BLaER1 treated with 17β-estradiol and CSF1 and Interleukin-3, amounts not matched to agents 10 nM and 100 nM (cell line): ENCODE results near the gene ZNF32.

Experiments used
- H3K27ac ChIP-seq, 11 experiments: shearing (Covaris generic); formaldehyde crosslinking; 2 replicates each; pipeline ENCODE4 v1.8.1; 2022
- H3K27me3 ChIP-seq, 11 experiments: shearing (Covaris generic); formaldehyde crosslinking; 2 replicates each; pipeline ENCODE4 v1.8.1; 2022
- H3K36me3 ChIP-seq, 11 experiments: shearing (Covaris generic); formaldehyde crosslinking; 2 replicates each; pipeline ENCODE4 v1.8.1; 2022
- H3K4me1 ChIP-seq, 10 experiments: shearing (Covaris generic); formaldehyde crosslinking; 2 replicates each; pipeline ENCODE4 v1.8.1; 2022
- H3K4me2 ChIP-seq, 11 experiments: shearing (Covaris generic); formaldehyde crosslinking; 2 replicates each; pipeline ENCODE4 v1.8.1; 2022
- H3K4me3 ChIP-seq, 10 experiments: shearing (Covaris generic); formaldehyde crosslinking; 2 replicates each; pipeline ENCODE4 v1.8.1; 2022
- H3K9ac ChIP-seq, 11 experiments: shearing (Covaris generic); formaldehyde crosslinking; 2 replicates each; pipeline ENCODE4 v1.8.1; 2022
- H3K9me3 ChIP-seq, 11 experiments: shearing (Covaris generic); formaldehyde crosslinking; replicated peaks in 1 of 11; 2 replicates each; pipeline ENCODE4 v1.8.1; 2022
- H4K20me1 ChIP-seq, 11 experiments: shearing (Covaris generic); formaldehyde crosslinking; 2 replicates each; pipeline ENCODE4 v1.8.1; 2022
- Cebpa-rat ChIP-seq, 11 experiments: shearing (Covaris generic); IDR thresholded peaks; 2 replicates each; pipeline ENCODE4 v1.8.1; 2022

The ZNF32 gene, protein sequence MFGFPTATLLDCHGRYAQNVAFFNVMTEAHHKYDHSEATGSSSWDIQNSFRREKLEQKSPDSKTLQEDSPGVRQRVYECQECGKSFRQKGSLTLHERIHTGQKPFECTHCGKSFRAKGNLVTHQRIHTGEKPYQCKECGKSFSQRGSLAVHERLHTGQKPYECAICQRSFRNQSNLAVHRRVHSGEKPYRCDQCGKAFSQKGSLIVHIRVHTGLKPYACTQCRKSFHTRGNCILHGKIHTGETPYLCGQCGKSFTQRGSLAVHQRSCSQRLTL

DNA sequence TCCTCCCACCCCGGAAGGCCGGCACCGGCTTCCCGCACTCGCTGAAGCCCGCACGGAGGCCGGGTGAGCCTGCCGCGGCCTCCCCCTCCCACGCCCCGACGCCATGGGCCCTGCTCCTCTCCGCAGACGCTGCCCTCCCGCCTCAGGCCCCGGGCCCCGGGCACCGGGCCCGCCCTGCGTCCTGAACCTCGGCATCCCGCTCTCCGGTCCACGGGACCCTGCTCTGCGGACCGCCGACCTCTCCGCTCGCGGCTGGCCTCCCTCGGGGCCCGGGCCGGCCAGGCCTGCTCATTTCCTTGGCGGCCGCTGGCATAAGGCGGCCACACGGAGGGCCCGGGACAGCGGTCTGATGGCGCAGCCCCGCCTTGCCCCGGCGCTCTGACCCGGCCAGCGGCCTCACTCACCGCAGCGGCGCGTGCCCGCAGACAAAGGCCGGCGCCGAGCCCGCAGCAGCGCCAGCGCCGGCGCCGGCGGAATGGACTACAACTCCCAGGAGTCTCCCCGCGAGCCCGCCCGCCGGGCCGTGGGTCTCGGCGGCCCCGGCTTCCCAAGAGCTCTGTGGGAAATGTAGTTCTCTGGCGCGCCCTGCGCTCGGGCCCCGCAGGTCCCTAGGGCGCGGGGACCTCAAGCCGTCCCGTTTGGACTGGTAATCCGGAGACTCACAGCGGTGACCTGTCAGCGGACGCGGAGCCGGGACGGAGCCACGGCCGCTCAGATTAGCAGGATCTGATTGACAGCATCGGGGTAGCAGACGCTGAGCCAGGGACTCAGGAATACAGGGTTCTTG is at the start of gene ZNF32:
Gene ZNF32, minus strand, starts transcription at position 484 of the 787 bp plus-strand sequence. CDS start 2,748 bp downstream, outside the sequence.
- Histone ChIP-seq H3K27me3 (peaks cover 0 to 6% (median 0%) of the 10 kb centered on the region in 11 experiments; a peak in 4 of 22 replicates), H3K27ac (peak within 1 kb of the TSS; percentile 91 to 99 (median 97)), H4K20me1 (no peaks in the 10 kb centered on the region), H3K9me3 (peaks cover 41 to 47% (median 44%) of the 10 kb centered on the region in 11 experiments), H3K9ac (peak within 1 kb of the TSS; percentile 94 to 99 (median 98)), H3K4me3 (peak within 1 kb of the TSS; percentile 73 to 90 (median 81)), H3K4me1 (peaks cover 5 to 20% (median 13%) of the 10 kb centered on the region in 10 experiments; a peak in 17 of 20 replicates), H3K4me2 (peak within 1 kb of the TSS; percentile 68 to 92 (median 83)), H3K36me3 (peaks cover 32 to 42% (median 41%) of the 10 kb centered on the region in 11 experiments)
- TF ChIP-seq Cebpa-rat (IDR thresholded peaks at IDR 0.05): no peak

DNA sequence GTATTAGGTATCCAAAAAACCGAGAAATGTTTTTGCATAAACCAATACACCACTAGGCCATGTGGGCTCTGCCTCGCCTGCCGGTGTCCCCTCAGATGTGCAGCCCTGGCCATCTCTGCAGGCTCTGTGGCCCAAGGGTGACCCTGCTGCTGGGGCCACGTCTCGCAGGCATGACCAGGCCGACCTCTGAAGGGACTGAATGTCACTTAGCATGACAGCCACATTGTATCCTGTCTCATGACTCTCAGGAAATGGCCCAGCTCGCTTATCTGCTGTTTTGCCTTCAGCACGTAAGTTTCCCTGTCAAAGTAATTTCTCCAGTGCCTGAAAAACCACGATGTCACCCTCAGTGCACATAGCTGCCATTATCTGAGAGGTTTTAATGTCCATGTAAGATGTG is 49.5 kb upstream of the ZNF32 start:
- peaks cover 6 to 50% (median 29%) of the 10 kb centered on the region in 10 experiments; a peak in 18 of 20 replicates for H3K4me1 ChIP-seq
- TF ChIP-seq Cebpa-rat (IDR thresholded peaks at IDR 0.05): no peak
- H3K27ac ChIP-seq: no peak overlapping the region
- peaks cover 0 to 4% (median 0%) of the 10 kb centered on the region in 11 experiments; a peak in 1 of 22 replicates for H3K27me3 ChIP-seq
- H3K9ac ChIP-seq: no peak overlapping the region
- no peak overlapping the region for H3K4me3 ChIP-seq
- no peaks in the 10 kb centered on the region for H3K36me3 ChIP-seq
- H3K9me3 ChIP-seq: no peaks in the 10 kb centered on the region
- H3K4me2 ChIP-seq: peak overlapping the region in 10 of 11 experiments; percentile 20 to 67 (median 36); a peak in 17 of 22 replicates
- H4K20me1 ChIP-seq: no peaks in the 10 kb centered on the region

DNA sequence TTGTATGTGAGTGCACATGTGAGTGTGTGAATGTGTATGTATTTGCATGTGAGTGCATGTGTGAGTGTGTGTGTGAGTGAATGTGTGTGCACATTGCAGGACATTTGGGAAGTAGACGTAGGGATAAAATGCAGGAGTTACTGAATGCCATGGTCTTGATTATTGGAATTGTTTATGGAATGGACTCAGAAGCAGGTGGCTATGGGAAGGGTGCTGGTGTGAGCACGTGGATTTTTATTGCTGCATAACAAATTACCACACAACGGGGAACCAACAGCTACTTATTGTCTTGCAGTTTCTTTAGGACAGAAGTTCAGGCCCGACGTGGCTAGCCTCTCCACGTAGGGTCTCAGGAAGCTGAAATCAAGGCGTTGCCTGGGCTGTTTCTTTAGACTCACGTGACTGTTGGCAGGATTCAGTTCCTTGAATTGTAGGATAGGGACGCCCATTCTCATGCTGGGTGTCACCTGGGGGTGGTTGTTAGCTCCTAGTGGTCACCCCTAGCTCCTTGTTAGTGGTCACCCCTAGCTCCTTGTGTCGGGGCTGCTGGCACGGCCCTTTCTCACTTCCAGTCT is 48.3 kb upstream of the ZNF32 start:
- Histone ChIP-seq H3K27ac (no peak overlapping the region), H3K4me2 (peak overlapping the region in 2 of 11 experiments; percentile 59 to 85; a peak in 1 of 22 replicates), H3K4me3 (no peak overlapping the region), H3K9ac (no peak overlapping the region), H4K20me1 (no peaks in the 10 kb centered on the region), H3K9me3 (no peaks in the 10 kb centered on the region), H3K36me3 (no peaks in the 10 kb centered on the region), H3K27me3 (peaks cover 0 to 4% (median 0%) of the 10 kb centered on the region in 11 experiments; a peak in 1 of 22 replicates), H3K4me1 (peaks cover 6 to 50% (median 29%) of the 10 kb centered on the region in 10 experiments; a peak in 18 of 20 replicates)
- no peak for TF ChIP-seq Cebpa-rat (IDR thresholded peaks at IDR 0.05)

DNA sequence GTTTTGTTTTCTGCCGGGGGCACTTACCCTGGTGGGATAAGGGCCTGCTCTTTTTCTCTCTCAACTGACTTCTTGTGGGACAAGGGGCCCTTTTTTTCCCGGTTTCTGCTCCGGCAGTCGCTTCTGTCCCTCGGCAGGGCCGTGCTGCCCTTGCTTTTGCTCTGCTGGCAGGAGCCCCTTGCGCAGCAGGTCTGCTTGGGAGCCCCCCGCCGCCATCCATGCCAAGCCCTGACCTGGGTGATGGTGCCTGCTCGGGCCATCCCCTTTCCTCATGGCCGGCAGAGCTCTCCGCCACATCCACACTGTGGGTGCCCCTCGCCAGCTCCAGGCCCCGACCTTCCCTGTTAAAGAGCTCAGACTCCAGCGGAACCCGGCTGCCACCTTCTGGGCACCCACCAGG is 47.0 kb upstream of the ZNF32 start:
- H3K9me3 ChIP-seq: no peaks in the 10 kb centered on the region

DNA sequence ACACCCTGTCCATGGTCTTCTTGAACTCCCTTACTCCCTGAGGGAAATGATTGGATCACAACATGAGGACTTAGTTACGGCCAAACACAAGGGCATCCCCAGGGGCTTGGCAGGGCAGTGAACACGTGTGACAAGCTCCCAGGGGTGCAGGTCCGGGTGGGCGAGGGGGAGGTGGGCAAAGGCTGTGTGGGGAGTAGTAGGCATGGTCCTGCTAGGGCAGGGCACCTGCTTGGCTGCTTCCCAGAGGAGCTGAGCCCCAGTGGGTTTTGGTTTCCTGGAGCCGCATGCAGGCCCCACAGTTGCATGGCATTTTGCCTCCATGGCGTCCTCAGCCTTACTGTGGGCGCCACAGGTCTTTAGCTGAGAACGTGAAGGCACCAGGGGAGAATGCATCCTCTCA is 46.6 kb upstream of the ZNF32 start:
- Histone ChIP-seq H4K20me1 (no peaks in the 10 kb centered on the region), H3K9ac (0 out of 22 replicates have a peak overlapping the region, but pooled peaks of 1 of the 11 experiments have one; percentile 31), H3K4me1 (peaks cover 9 to 49% (median 33%) of the 10 kb centered on the region in 10 experiments), H3K36me3 (no peaks in the 10 kb centered on the region), H3K4me2 (peak overlapping the region in 9 of 11 experiments; percentile 37 to 94 (median 82); a peak in 18 of 22 replicates), H3K27ac (no peak overlapping the region), H3K4me3 (no peak overlapping the region), H3K9me3 (no peaks in the 10 kb centered on the region), H3K27me3 (peaks cover 0 to 14% (median 4%) of the 10 kb centered on the region in 11 experiments; a peak in 10 of 22 replicates)
- 0 out of 22 replicates have a peak, but pooled peaks of 1 of the 11 experiments have one; percentile 18 for TF ChIP-seq Cebpa-rat (IDR thresholded peaks at IDR 0.05)

More for the DNA sequence above, 47.0 kb upstream of the ZNF32 start:
- no peaks in the 10 kb centered on the region for H3K36me3 ChIP-seq
- H3K4me2 ChIP-seq: peak overlapping the region in 10 of 11 experiments; percentile 7 to 94 (median 77); a peak in 18 of 22 replicates
- peaks cover 0 to 10% (median under 1%) of the 10 kb centered on the region in 11 experiments; a peak in 7 of 22 replicates for H3K27me3 ChIP-seq
- H3K27ac ChIP-seq: no peak overlapping the region
- no peak for TF ChIP-seq Cebpa-rat (IDR thresholded peaks at IDR 0.05)
- H3K4me1 ChIP-seq: peaks cover 6 to 48% (median 29%) of the 10 kb centered on the region in 10 experiments; a peak in 18 of 20 replicates
- H4K20me1 ChIP-seq: no peaks in the 10 kb centered on the region
- H3K9ac ChIP-seq: peak overlapping the region in 2 of 11 experiments; percentile 18 to 31; a peak in 1 of 22 replicates
- no peak overlapping the region for H3K4me3 ChIP-seq

DNA sequence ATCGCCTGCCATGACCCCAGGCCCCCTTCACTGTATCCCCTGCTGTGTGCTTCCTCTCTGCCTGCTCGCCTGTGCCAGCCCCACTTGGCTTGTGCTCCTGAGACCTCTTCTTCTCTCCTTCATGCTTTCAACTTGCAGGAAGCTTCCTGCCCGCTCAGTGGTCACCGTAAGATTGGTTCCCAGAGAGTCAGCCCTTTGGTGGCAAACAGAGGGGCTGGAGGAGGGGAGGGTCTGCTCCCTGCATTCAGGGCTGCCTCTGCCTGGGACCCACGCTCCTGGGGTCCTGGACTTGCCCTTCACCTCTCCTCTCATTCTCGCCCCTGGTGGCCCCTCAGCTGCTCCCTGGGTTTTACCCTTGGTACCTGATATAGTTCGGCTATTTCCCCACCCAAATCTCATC is 45.8 kb upstream of the ZNF32 start:
- Histone ChIP-seq H3K9me3 (no peaks in the 10 kb centered on the region), H3K4me3 (no peak overlapping the region), H3K27ac (no peak overlapping the region), H4K20me1 (no peaks in the 10 kb centered on the region), H3K36me3 (no peaks in the 10 kb centered on the region), H3K9ac (no peak overlapping the region), H3K4me2 (peak overlapping the region in 7 of 11 experiments; percentile 10 to 94 (median 84); a peak in 8 of 22 replicates), H3K27me3 (peaks cover 2 to 21% (median 10%) of the 10 kb centered on the region in 11 experiments; a peak in 18 of 22 replicates), H3K4me1 (peaks cover 10 to 56% (median 38%) of the 10 kb centered on the region in 10 experiments)
- no peak for TF ChIP-seq Cebpa-rat (IDR thresholded peaks at IDR 0.05)

DNA sequence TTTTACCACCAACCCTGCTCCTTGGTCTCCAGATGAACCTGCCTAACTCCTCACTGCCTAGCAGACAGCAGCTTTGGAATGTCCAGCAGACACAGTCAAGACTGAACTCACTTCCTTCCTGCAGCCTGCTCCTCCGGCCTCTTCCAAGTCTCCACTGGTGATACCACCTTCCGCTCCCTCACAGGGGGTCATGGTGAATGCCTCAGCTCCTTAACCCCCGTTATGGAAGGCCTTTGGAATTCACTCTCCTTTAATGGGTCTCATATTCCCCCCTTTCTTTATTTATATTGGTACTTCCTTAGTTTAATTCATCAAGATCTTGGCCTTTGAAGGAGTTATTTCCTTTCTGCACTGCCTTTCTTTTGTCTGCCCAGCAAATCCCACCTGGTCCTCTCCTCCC is 44.9 kb upstream of the ZNF32 start:
- H3K9me3 ChIP-seq: no peaks in the 10 kb centered on the region
- peaks cover 10 to 52% (median 36%) of the 10 kb centered on the region in 10 experiments for H3K4me1 ChIP-seq
- no peak for TF ChIP-seq Cebpa-rat (IDR thresholded peaks at IDR 0.05)
- H3K27me3 ChIP-seq: peaks cover 4 to 29% (median 13%) of the 10 kb centered on the region in 11 experiments; a peak in 18 of 22 replicates
- H3K27ac ChIP-seq: no peak overlapping the region
- no peaks in the 10 kb centered on the region for H3K36me3 ChIP-seq
- no peak overlapping the region for H3K4me3 ChIP-seq
- no peak overlapping the region for H3K9ac ChIP-seq
- no peaks in the 10 kb centered on the region for H4K20me1 ChIP-seq
- no peak overlapping the region for H3K4me2 ChIP-seq

DNA sequence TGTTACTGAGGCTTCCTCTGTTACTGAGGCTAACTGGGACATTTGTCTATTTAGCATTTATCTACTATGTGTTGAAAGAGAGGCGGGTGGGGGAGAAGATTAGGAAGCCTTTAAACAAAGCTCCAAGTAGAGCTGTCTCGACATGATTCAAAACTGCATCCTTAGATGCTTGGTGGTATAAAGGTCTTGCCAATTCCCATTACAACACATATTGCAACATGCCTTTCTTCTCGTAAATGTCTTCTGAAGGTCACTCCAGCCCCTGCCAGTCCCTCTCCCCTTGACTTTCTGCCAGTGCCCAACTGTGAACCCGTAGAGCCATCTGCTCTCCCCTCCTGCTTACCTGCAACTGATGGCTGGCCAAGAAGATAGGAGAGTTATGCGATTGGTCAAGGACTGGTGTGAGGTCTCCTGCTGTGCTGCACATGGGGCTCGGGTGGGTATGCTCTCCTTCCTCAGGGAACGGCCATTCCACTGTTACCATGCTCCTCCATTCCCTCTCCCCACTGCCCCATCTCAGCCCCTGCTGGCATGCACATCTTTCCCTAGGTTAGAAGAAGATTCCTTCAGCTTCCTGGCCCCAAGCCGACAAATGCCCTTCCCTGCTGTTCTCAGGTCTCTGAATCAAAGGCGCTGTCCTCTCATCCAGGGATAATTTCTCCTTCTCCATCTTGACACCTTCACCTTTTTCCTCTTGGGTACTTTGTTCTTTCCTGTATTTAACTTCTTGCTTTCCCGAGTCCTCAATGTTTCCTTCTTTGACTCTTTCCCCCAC is 43.6 kb upstream of the ZNF32 start:
- peaks cover 10 to 41% (median 29%) of the 10 kb centered on the region in 10 experiments for H3K4me1 ChIP-seq
- TF ChIP-seq Cebpa-rat (IDR thresholded peaks at IDR 0.05): no peak
- peaks cover 4 to 29% (median 13%) of the 10 kb centered on the region in 11 experiments; a peak in 18 of 22 replicates for H3K27me3 ChIP-seq
- H3K4me2 ChIP-seq: no peak overlapping the region
- H3K27ac ChIP-seq: no peak overlapping the region
- H4K20me1 ChIP-seq: no peaks in the 10 kb centered on the region
- H3K36me3 ChIP-seq: no peaks in the 10 kb centered on the region
- no peaks in the 10 kb centered on the region for H3K9me3 ChIP-seq
- no peak overlapping the region for H3K4me3 ChIP-seq
- H3K9ac ChIP-seq: no peak overlapping the region
